Thymus (tissue), 11 donors: Measurements from ENCODE around the gene NADSYN1. TPM values are rescaled to one million over a fixed set of nuclear protein-coding genes. Genes with fewer than 3 reads are reported as not detected.

Experiments
- DNase-seq, 9 donors: peaks; one replicate each; pipeline ENCODE4 v3.0.0-alpha.2; 2013; ENCODE audit warnings: low spot score in 9 of 9, low read depth in 6 of 9, missing footprints in 1 of 9
- H3K27ac ChIP-seq, 2 donors: one replicate each; pipeline ENCODE4 v1.5.1; 2013; ENCODE audit warnings: control low read depth in 1 of 2, low read depth in 1 of 2, low read length in 1 of 2, mild to moderate bottlenecking in 1 of 2, moderate library complexity in 1 of 2
- H3K27me3 ChIP-seq, 2 donors: one replicate each; pipeline ENCODE4 v1.5.1; 2013; ENCODE audit warnings: low read length in 1 of 2; ENCODE audit not compliant: control insufficient read depth in 2 of 2, insufficient read depth in 1 of 2
- H3K36me3 ChIP-seq, 2 donors: one replicate each; pipeline ENCODE4 v1.5.1; 2013; ENCODE audit warnings: low read length in 1 of 2, mild to moderate bottlenecking in 1 of 2, moderate library complexity in 1 of 2; ENCODE audit not compliant: control insufficient read depth in 2 of 2, insufficient read depth in 2 of 2
- H3K4me1 ChIP-seq, 2 donors: one replicate each; pipeline ENCODE4 v1.5.1; 2013; ENCODE audit warnings: low read length in 2 of 2; ENCODE audit not compliant: control insufficient read depth in 2 of 2, insufficient read depth in 2 of 2
- H3K4me3 ChIP-seq, 2 donors: one replicate each; pipeline ENCODE4 v1.5.1; 2013; ENCODE audit warnings: low read length in 2 of 2, control low read depth in 1 of 2, mild to moderate bottlenecking in 1 of 2
- H3K9me3 ChIP-seq, 2 donors: one replicate each; pipeline ENCODE4 v1.5.1; 2013; ENCODE audit warnings: low read length in 1 of 2, mild to moderate bottlenecking in 1 of 2; ENCODE audit not compliant: control insufficient read depth in 2 of 2, insufficient read depth in 1 of 2
- WGBS: extraction: QIAGEN DNeasy Blood & Tissue Kit; methylation state at CpG from one replicate; pipeline ENCODE4 v1.1.7; 2013; 5-methylcytosine and 5-hydroxymethylcytosine counted together
- polyA plus RNA-seq: library from polyadenylated mRNA; stranded (reverse); fragments of 200-250 nt; gene quantifications from one replicate; pipeline ENCODE4 v1.2.3, GENCODE V29; 2013
- total RNA-seq: library from RNA; stranded (reverse); fragments of 120-200 nt; gene quantifications from one replicate; pipeline ENCODE4 v1.2.4, GENCODE V29; 2013
- donor health status: healthy.

Gene NADSYN1
- total and polyA plus RNA-seq, 2 donors, result 47.9 to 113 TPM

DNA sequence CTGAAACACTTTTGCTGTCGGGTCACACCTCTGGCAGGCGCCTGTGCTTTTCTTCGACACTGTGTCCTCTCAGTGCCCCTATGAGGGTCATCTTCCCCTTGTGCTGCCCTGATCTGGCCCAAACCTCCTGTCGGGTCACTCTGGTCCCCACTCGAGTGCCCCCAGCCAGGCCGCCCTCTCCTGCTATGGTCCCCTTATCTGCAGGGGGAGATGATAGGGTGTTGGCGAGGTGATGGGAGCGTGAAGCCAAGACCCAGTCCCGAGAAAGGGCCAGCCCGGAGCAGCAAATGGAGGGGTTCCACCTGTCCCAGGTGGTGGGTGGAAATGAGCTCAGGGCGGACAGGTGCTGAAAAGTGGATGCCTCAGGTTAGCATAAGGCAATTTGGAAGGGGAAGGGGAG is 9.7 kb downstream of the NADSYN1 start:
- WGBS, result 98% methylated on average over 11 of the region's 11 CpGs
- Histone ChIP-seq H3K4me1 (no peaks in the 10 kb centered on the region), H3K9me3 (no peaks in the 10 kb centered on the region), H3K36me3 (peaks cover 52 to 73% of the 10 kb centered on the region in 2 donors), H3K27me3 (no peaks in the 10 kb centered on the region), H3K27ac (no peak overlapping the region), H3K4me3 (no peak overlapping the region)
- DNase-seq, result no peak

DNA sequence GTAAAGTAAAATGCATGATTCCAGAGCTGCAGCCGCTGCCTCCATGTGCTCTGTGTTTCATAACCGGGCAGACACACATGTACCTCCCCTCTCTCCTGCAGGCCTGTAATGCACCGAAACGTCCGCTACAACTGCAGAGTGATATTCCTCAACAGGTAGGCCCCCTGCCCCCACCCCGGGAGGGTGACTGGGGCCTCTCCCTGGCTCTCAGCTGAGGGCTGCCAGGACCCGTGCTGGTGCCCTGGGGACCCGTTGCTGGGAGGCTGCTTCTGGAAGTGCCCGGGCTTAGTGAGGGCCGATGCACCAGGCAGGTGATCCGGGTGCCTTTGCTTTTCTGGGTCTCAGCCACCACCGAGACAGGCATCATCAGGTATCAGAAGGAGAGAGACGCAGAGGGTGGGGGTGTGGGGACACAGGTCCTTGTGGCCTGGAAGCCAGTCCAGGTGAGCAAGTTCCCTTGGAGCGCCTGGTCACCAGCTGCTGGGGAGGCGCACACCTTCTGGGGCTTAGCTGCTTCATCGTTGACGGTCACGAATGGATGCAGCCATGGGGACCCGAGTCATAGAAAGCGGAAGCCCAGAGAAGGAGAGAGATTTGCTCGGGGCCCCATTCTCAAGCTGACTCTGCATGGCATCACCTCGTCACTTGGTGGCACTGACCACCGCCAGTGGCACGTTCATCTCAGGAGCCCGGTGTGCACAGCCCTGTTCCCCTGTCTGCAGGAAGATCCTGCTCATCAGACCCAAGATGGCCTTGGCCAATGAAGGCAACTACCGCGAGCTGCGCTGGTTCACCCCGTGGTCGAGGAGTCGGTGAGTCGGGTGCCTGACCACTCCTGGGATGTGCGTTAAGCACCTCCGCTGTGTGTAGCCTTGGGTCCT is 10.6 kb downstream of the NADSYN1 start:
- 96% methylated on average over 34 of the region's 34 CpGs for WGBS
- H3K27me3 ChIP-seq, result no peaks in the 10 kb centered on the region
- H3K36me3 ChIP-seq, result peaks cover 43 to 68% of the 10 kb centered on the region in 2 donors
- no peaks in the 10 kb centered on the region for H3K4me1 ChIP-seq
- DNase-seq, result no peak
- H3K27ac ChIP-seq, result no peak overlapping the region
- H3K9me3 ChIP-seq, result no peaks in the 10 kb centered on the region
- H3K4me3 ChIP-seq, result no peak overlapping the region

DNA sequence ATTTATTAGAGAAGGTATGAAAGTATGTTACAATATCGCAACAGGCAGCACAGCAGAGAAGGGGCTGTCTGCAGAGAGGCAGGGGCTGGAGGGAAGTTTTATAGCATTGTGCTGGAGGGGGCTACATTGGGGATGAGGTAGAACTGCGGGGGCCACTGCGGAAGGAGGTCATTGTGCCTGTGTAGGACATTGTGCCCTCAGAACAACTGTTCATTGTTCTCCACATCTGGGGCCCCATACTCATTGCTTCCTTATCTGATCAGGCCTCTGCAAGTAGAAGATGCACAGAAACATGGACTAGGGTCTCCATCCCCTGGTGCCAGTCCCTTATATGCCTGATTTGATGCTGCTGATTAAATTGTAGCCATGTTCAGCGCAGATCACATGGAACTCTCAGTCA is 12.1 kb downstream of the NADSYN1 start:
- 99% methylated on average over 4 of the region's 4 CpGs for WGBS
- Histone ChIP-seq H3K9me3 (no peaks in the 10 kb centered on the region), H3K27ac (no peak overlapping the region), H3K4me3 (no peak overlapping the region), H3K4me1 (no peaks in the 10 kb centered on the region), H3K36me3 (peaks cover 30 to 57% of the 10 kb centered on the region in 2 donors), H3K27me3 (no peaks in the 10 kb centered on the region)
- no peak for DNase-seq

DNA sequence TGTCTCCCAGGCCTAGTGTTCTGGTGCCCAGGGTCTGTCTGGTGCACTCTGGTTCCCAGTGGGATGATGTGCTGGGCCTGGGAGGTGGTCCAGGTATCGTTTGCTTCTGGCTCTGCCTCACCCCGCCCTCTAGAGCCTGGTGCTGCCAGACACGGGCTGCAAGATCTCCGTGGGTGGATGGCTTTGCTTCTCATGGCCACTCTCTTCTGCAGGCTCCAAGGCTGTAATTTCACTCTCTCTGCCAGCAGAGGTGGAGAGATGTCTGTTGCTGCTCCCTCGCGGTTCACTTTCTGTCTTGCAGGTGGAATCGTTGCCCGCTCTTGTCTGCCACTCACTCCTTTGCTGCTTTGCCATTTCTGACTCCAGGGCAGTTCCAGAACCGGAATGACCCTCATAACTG is 13.4 kb downstream of the NADSYN1 start:
- no peaks in the 10 kb centered on the region for H3K4me1 ChIP-seq
- H3K9me3 ChIP-seq, result no peaks in the 10 kb centered on the region
- DNase-seq, result no peak
- no peaks in the 10 kb centered on the region for H3K27me3 ChIP-seq
- peaks cover 20 to 45% of the 10 kb centered on the region in 2 donors for H3K36me3 ChIP-seq
- no peak overlapping the region for H3K4me3 ChIP-seq
- 96% methylated on average over 9 of the region's 9 CpGs for WGBS
- H3K27ac ChIP-seq, result no peak overlapping the region

DNA sequence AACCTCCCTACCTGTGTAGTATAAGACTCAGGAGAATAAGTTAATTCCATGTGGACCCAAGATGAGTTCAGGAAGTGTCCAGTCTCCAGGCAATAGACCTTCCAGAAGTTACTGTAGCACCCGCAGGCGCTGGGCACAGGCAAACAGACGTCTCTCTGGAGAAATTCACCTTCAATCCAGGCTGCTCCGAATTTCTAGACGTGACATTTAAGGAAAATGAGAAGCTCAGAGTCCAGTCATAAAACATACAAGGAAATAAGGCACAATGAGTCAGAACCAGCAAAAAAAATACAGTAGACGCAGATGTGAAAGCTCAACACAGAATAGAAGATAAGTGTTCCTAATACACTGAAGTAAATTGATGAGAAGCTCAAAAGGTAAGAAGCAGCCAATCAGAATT is 14.2 kb downstream of the NADSYN1 start:
- no peaks in the 10 kb centered on the region for H3K4me1 ChIP-seq
- H3K27me3 ChIP-seq, result no peaks in the 10 kb centered on the region
- DNase-seq, result no peak
- peaks cover 21 to 40% of the 10 kb centered on the region in 2 donors for H3K36me3 ChIP-seq
- 99% methylated on average over 6 of the region's 6 CpGs for WGBS
- no peak overlapping the region for H3K27ac ChIP-seq
- no peak overlapping the region for H3K4me3 ChIP-seq
- no peaks in the 10 kb centered on the region for H3K9me3 ChIP-seq

DNA sequence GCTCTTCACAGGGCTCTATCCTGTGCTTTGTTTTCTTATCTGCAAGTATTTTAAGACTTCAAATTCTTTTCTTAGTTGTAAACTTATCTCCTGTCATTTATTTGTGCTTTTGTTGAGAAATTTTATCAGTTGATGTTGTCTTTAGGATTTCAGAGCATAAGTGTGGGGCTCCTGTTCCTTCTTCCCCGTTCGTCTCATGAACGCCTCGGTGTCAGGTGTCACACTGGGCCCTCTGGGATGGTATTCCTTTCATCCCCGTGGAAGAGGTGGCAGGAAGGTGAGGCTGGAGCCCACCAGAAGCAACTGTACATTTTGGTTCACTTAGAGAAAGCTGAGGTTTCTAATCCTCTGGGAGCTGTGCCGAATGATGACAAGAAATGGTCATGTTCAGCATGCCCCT is 17.9 kb downstream of the NADSYN1 start:
- no peak overlapping the region for H3K4me3 ChIP-seq
- DNase-seq, result no peak
- peaks cover 23 to 57% of the 10 kb centered on the region in 2 donors for H3K36me3 ChIP-seq
- WGBS, result 71% methylated on average over 6 of the region's 6 CpGs
- H3K27me3 ChIP-seq, result no peaks in the 10 kb centered on the region
- H3K9me3 ChIP-seq, result no peaks in the 10 kb centered on the region
- H3K4me1 ChIP-seq, result no peaks in the 10 kb centered on the region
- no peak overlapping the region for H3K27ac ChIP-seq

DNA sequence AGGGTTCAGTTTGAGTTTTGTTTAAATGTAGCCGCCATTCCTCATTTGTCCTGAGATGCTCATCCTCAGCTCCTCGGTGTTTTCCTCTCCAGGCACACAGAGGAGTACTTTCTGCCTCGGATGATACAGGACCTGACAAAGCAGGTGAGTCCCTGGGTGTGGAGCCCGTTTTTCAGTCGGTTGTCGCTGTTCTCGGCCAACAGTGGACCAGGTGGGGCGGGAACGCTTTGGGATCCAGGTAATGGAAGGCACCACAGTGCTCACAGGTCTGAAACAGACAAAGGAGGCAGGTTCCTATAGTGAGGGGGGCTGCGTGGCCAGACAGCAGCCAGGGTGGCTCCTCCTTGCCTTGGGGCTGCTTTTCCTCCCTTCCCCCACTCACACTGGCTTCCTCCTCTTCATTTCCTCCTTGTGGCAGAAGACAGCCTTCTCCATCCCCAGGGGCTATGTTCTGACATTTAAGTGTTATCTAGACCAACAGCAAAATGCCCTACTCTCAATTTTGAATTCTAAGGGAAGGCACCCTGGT is 19.4 kb downstream of the NADSYN1 start:
- Histone ChIP-seq H3K27me3 (no peaks in the 10 kb centered on the region), H3K36me3 (peaks cover 27 to 59% of the 10 kb centered on the region in 2 donors), H3K4me1 (no peaks in the 10 kb centered on the region), H3K9me3 (no peaks in the 10 kb centered on the region), H3K27ac (no peak overlapping the region), H3K4me3 (no peak overlapping the region)
- DNase-seq, result no peak
- 98% methylated on average over 10 of the region's 10 CpGs for WGBS

DNA sequence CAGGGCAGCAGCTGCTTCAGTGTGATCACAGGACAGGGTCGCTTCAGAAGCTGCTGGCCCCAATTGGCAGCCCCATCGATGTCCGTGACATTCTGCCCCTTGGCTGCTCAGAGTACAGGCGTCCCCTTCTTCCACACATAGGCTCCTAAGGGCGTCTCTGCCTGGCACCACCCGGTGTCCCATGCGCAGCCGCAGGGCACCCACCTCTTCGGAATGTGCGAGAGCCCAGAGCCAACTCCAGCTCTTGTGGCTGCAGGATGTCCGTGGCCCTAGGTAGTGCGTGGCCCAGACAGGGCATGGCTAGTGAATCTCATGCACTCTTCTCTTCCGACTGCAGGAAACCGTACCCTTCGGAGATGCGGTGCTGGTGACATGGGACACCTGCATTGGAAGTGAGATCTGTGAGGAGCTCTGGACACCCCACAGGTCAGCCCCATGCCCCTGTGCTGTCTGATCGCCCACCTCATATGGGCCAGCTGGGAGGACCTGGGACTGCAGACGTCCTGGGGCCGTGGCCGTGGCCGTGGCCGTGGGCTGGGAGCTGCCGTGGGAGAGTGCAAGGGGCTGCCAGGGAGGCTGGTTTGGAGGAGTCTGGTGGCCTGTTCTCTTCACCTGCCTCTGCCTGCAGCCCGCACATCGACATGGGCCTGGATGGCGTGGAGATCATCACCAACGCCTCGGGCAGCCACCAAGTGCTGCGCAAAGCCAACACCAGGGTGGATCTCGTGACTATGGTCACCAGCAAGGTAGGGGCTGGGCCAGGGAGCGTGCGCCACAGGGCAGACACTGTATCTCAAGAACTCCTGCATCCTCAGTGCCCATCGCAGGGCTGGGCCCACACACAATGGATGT is 20.2 kb downstream of the NADSYN1 start:
- peaks cover 30 to 67% of the 10 kb centered on the region in 2 donors for H3K36me3 ChIP-seq
- 96% methylated on average over 33 of the region's 33 CpGs for WGBS
- no peaks in the 10 kb centered on the region for H3K27me3 ChIP-seq
- no peak for DNase-seq
- H3K4me1 ChIP-seq, result no peaks in the 10 kb centered on the region
- no peaks in the 10 kb centered on the region for H3K9me3 ChIP-seq
- H3K27ac ChIP-seq, result no peak overlapping the region
- H3K4me3 ChIP-seq, result no peak overlapping the region

DNA sequence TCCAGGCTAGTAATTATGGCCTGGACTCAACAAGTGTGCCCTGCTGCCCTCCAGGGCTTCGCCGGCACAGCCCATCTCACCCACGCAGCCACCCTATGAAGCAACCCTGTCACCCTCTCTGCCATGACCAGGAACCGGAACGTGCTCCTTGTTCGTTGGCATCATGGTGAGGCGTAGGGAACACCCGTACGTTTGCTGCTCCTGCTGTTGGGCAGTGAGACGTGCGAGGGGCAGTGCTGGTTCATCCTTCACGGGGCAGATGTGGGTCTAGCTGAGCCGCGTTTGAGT is 20.7 kb downstream of the NADSYN1 start:
- H3K27me3 ChIP-seq, result no peaks in the 10 kb centered on the region
- H3K36me3 ChIP-seq, result peaks cover 35 to 72% of the 10 kb centered on the region in 2 donors
- H3K27ac ChIP-seq, result no peak overlapping the region
- no peaks in the 10 kb centered on the region for H3K4me1 ChIP-seq
- H3K9me3 ChIP-seq, result no peaks in the 10 kb centered on the region
- 99% methylated on average over 14 of the region's 14 CpGs for WGBS
- H3K4me3 ChIP-seq, result no peak overlapping the region
- no peak for DNase-seq
